Renal cortex interstitium (tissue), 15 donors: ENCODE data around the gene VPS13D. TPM values are rescaled to one million over a fixed set of nuclear protein-coding genes. Genes with fewer than 3 reads are reported as not detected.

ENCODE experiments used
- DNase-seq, 11 donors: peaks; one replicate each; pipeline ENCODE4 v3.0.0-alpha.2; 2013; ENCODE audit warnings: low read depth in 9 of 11, low spot score in 4 of 11; ENCODE audit errors: extremely low read depth in 1 of 11
- long read RNA-seq, 16 experiments: transcript quantifications; one replicate each; lab custom pipeline, GENCODE V29; 2026
- polyA plus RNA-seq, 3 donors: library from polyadenylated mRNA; unstranded; fragments of 120-200 nt; gene quantifications; one replicate each; pipeline ENCODE4 v1.2.1, GENCODE V29; 2013; ENCODE audit not compliant: insufficient read length in 3 of 3

The VPS13D gene
- polyA plus RNA-seq: 10 to 100 TPM; 27.6 to 31.7 (median 27.7) TPM
- long read RNA-seq, donor 1, partial matches to known transcripts: 0 of 1 reads
- long read RNA-seq, donor 1, other reads (novel, unspliced or antisense): 0 of 1 reads
- long read RNA-seq, donor 2: 0 reads
- long read RNA-seq, donor 3: 0 reads
- long read RNA-seq, donor 4: 0 reads
- long read RNA-seq, donor 5: 0 reads
- long read RNA-seq, donor 6: 0 reads
- long read RNA-seq, donor 7: 0 reads
- long read RNA-seq, donor 8: 0 reads
- long read RNA-seq, donor 9: 0 reads
- long read RNA-seq, donor 10: 0 reads
- long read RNA-seq, donor 11: 0 reads
- long read RNA-seq, donor 12: 0 reads
- long read RNA-seq, donor 13: 0 reads
- long read RNA-seq, donor 14: 0 reads
- long read RNA-seq, donor 15: 0 reads
- long read RNA-seq, donor 16, partial matches to known transcripts: 0 of 1 reads
- long read RNA-seq, donor 16, other reads (novel, unspliced or antisense): 0 of 1 reads

- DNase-seq: peak; percentile 47 to 81 (median 71)
Measured at GRCh38 chr1:12229835-12230548, at the start of gene VPS13D. Gene VPS13D (plus strand): TSS chr1:12230030. CDS start chr1:12234267, 4,237 bp downstream.

- DNase-seq: no peak
Measured at GRCh38 chr1:12180315-12180714, 49.5 kb upstream of the VPS13D start.

- DNase-seq: no peak
Measured at GRCh38 chr1:12180903-12181302, 48.9 kb upstream of the VPS13D start.

GRCh38 chr1:12181568-12181967 is 48.3 kb upstream of the VPS13D start:
- DNase-seq: no peak

- DNase-seq: no peak
Measured at GRCh38 chr1:12182410-12182984, 47.3 kb upstream of the VPS13D start.

GRCh38 chr1:12183095-12183794 is 46.6 kb upstream of the VPS13D start:
- DNase-seq: no peak

GRCh38 chr1:12184008-12184681 is 45.7 kb upstream of the VPS13D start:
- no peak for DNase-seq

- no peak for DNase-seq
Measured at GRCh38 chr1:12185036-12185917, 44.6 kb upstream of the VPS13D start.

GRCh38 chr1:12185918-12186678 is 43.7 kb upstream of the VPS13D start:
- DNase-seq: no peak

- no peak for DNase-seq
Measured at GRCh38 chr1:12186679-12186985, 43.2 kb upstream of the VPS13D start.

GRCh38 chr1:12188115-12188514 is 41.7 kb upstream of the VPS13D start:
- DNase-seq: no peak

GRCh38 chr1:12188657-12189327 is 41.0 kb upstream of the VPS13D start:
- no peak for DNase-seq

GRCh38 chr1:12189328-12189682 is 40.5 kb upstream of the VPS13D start:
- DNase-seq: no peak

GRCh38 chr1:12191242-12192032 is 38.4 kb upstream of the VPS13D start:
- DNase-seq: no peak

GRCh38 chr1:12194666-12195216 is 35.1 kb upstream of the VPS13D start:
- no peak for DNase-seq

GRCh38 chr1:12195416-12195815 is 34.4 kb upstream of the VPS13D start:
- no peak for DNase-seq
